ENCODE results near the gene SAMSN1. TPM values are rescaled to one million over a fixed set of nuclear protein-coding genes. Genes with fewer than 3 reads are reported as not detected.

Gene SAMSN1
- total RNA-seq, 4 donors from 2014 or later: 1.0 to 13.5 (median 4.2) TPM

GRCh38 chr21:14542638-14543037 is 3.5 kb downstream of the SAMSN1 start:
- Histone ChIP-seq H3K4me1 (no peaks in the 10 kb centered on the region), H3K36me3 (no peaks in the 10 kb centered on the region), H3K27ac (no peak overlapping the region), H3K27me3 (no peaks in the 10 kb centered on the region), H3K4me3 (no peak overlapping the region), H3K9me3 (no peaks in the 10 kb centered on the region)
- no peak for TF ChIP-seq POLR2A (IDR thresholded peaks at IDR 0.05)
- TF ChIP-seq POLR2AphosphoS5 (IDR thresholded peaks at IDR 0.05): no peak
- no peak for TF ChIP-seq EP300 (IDR thresholded peaks at IDR 0.05)
- no peak for TF ChIP-seq CTCF (IDR thresholded peaks at IDR 0.05)
- no peak for ATAC-seq

- no peak for TF ChIP-seq POLR2A (IDR thresholded peaks at IDR 0.05)
- TF ChIP-seq CTCF (IDR thresholded peaks at IDR 0.05): no peak
- no peak for TF ChIP-seq EP300 (IDR thresholded peaks at IDR 0.05)
- TF ChIP-seq POLR2AphosphoS5 (IDR thresholded peaks at IDR 0.05): no peak
- Histone ChIP-seq H3K9me3 (no peaks in the 10 kb centered on the region), H3K4me3 (no peak overlapping the region), H3K27me3 (no peaks in the 10 kb centered on the region), H3K27ac (no peak overlapping the region), H3K4me1 (no peaks in the 10 kb centered on the region), H3K36me3 (no peaks in the 10 kb centered on the region)
- ATAC-seq: no peak
- WGBS, 2 donors (ENCODE audit: low coverage in 1 of 2): 51 to 54% methylated on average over 8 of the region's 8 CpGs
Observed at GRCh38 chr21:14541841-14542490, 4.1 kb downstream of the SAMSN1 start.

- ATAC-seq: no peak
Observed at GRCh38 chr21:14538483-14538882, 7.6 kb downstream of the SAMSN1 start.

GRCh38 chr21:14536929-14537328 is 9.2 kb downstream of the SAMSN1 start:
- Histone ChIP-seq H3K27ac (no peak overlapping the region), H3K36me3 (no peaks in the 10 kb centered on the region), H3K27me3 (no peaks in the 10 kb centered on the region), H3K9me3 (no peaks in the 10 kb centered on the region), H3K4me1 (no peaks in the 10 kb centered on the region), H3K4me3 (no peak overlapping the region)
- ATAC-seq: no peak
- WGBS, 2 donors (ENCODE audit: low coverage in 1 of 2): 93 to 100% methylated on average over 3 to 5 of the region's 5 CpGs
- TF ChIP-seq POLR2AphosphoS5 (IDR thresholded peaks at IDR 0.05): no peak
- no peak for TF ChIP-seq CTCF (IDR thresholded peaks at IDR 0.05)
- no peak for TF ChIP-seq EP300 (IDR thresholded peaks at IDR 0.05)
- TF ChIP-seq POLR2A (IDR thresholded peaks at IDR 0.05): no peak

More at GRCh38 chr21:14538483-14538882, 7.6 kb downstream of the SAMSN1 start:
- Histone ChIP-seq H3K27me3 (no peaks in the 10 kb centered on the region), H3K4me3 (no peak overlapping the region), H3K36me3 (no peaks in the 10 kb centered on the region), H3K4me1 (no peaks in the 10 kb centered on the region), H3K9me3 (no peaks in the 10 kb centered on the region), H3K27ac (no peak overlapping the region)
- no peak for TF ChIP-seq POLR2A (IDR thresholded peaks at IDR 0.05)
- no peak for TF ChIP-seq EP300 (IDR thresholded peaks at IDR 0.05)
- TF ChIP-seq CTCF (IDR thresholded peaks at IDR 0.05): no peak
- TF ChIP-seq POLR2AphosphoS5 (IDR thresholded peaks at IDR 0.05): no peak

- Histone ChIP-seq H3K27ac (no peak overlapping the region), H3K36me3 (no peaks in the 10 kb centered on the region), H3K9me3 (no peaks in the 10 kb centered on the region), H3K27me3 (no peaks in the 10 kb centered on the region), H3K4me1 (no peaks in the 10 kb centered on the region), H3K4me3 (no peak overlapping the region)
- no peak for ATAC-seq
- TF ChIP-seq POLR2AphosphoS5 (IDR thresholded peaks at IDR 0.05): no peak
- TF ChIP-seq EP300 (IDR thresholded peaks at IDR 0.05): no peak
- no peak for TF ChIP-seq POLR2A (IDR thresholded peaks at IDR 0.05)
- no peak for TF ChIP-seq CTCF (IDR thresholded peaks at IDR 0.05)
Observed at GRCh38 chr21:14535702-14536101, 10.4 kb downstream of the SAMSN1 start.

All from gastroesophageal sphincter (tissue), 4 donors.